HepG2 (cell line): ENCODE data around the gene MRI1. TPM values are rescaled to one million over a fixed set of nuclear protein-coding genes. Genes with fewer than 3 reads are reported as not detected.
A peak's percentile ranks its signal among the peaks of the same experiment; 100 is the strongest.

Experiments used
- ARNTL ChIP-seq: sonication (generic); formaldehyde crosslinking; IDR thresholded peaks from 2 replicates; pipeline ENCODE4 v1.4.0; 2020; ENCODE audit warnings: mild to moderate bottlenecking, missing genetic modification reagents
- ETV6 ChIP-seq: sonication (generic); formaldehyde crosslinking; conservative IDR thresholded peaks from 2 replicates; pipeline ENCODE4 v1.4.0; 2020; ENCODE audit warnings: missing genetic modification reagents
- FLYWCH1 ChIP-seq: sonication (generic); formaldehyde crosslinking; IDR thresholded peaks from 2 replicates; pipeline ENCODE4 v1.8.1; 2023; ENCODE audit warnings: mild to moderate bottlenecking, missing genetic modification reagents
- FOSL1 ChIP-seq: sonication (generic); formaldehyde crosslinking; IDR thresholded peaks from 2 replicates; pipeline ENCODE4 v1.9.0; 2021; ENCODE audit warnings: missing genetic modification reagents, borderline replicate concordance
- KDM6A ChIP-seq: IDR thresholded peaks from 2 replicates; pipeline ENCODE4 v1.6.1; 2016; ENCODE audit warnings: low read depth
- MAFG ChIP-seq: sonication (generic); formaldehyde crosslinking; IDR thresholded peaks from 2 replicates; pipeline ENCODE4 v1.5.1; 2020; ENCODE audit warnings: mild to moderate bottlenecking, missing genetic modification reagents
- MEF2D ChIP-seq: sonication (generic); formaldehyde crosslinking; IDR thresholded peaks from 2 replicates; pipeline ENCODE4 v1.5.1; 2020; ENCODE audit warnings: mild to moderate bottlenecking, missing genetic modification reagents
- POLR2G ChIP-seq: fragments of 200-400 bp; formaldehyde crosslinking; IDR thresholded peaks from 2 replicates; pipeline ENCODE4 v1.6.1; 2018; ENCODE audit warnings: mild to moderate bottlenecking, low read depth, low read length, moderate library complexity
- SMAD9 ChIP-seq: sonication (generic); formaldehyde crosslinking; IDR thresholded peaks from 2 replicates; pipeline ENCODE4 v1.5.1; 2020; ENCODE audit warnings: mild to moderate bottlenecking, missing genetic modification reagents
- U2AF2 ChIP-seq: fragments of 200-400 bp; formaldehyde crosslinking; IDR thresholded peaks from 2 replicates; pipeline ENCODE4 v1.6.1; 2017; ENCODE audit warnings: low read depth, mild to moderate bottlenecking, low read length
- YEATS4 ChIP-seq: sonication (generic); formaldehyde crosslinking; IDR thresholded peaks from 2 replicates; pipeline ENCODE4 v1.4.0; 2020; ENCODE audit warnings: missing genetic modification reagents, borderline replicate concordance
- ZC3H13 ChIP-seq: sonication (generic); formaldehyde crosslinking; IDR thresholded peaks from 2 replicates; pipeline ENCODE4 v1.8.1; 2023; ENCODE audit warnings: mild to moderate bottlenecking, missing genetic modification reagents, moderate library complexity
- ZFP91 ChIP-seq: sonication (generic); formaldehyde crosslinking; IDR thresholded peaks from 2 replicates; pipeline ENCODE4 v1.9.0; 2022; ENCODE audit warnings: missing genetic modification reagents, mild to moderate bottlenecking, borderline replicate concordance
- ZFY ChIP-seq: sonication (generic); formaldehyde crosslinking; IDR thresholded peaks from 2 replicates; pipeline ENCODE4 v1.4.0; 2020; ENCODE audit warnings: missing genetic modification reagents
- ZNF232 ChIP-seq: sonication (generic); formaldehyde crosslinking; IDR thresholded peaks from 2 replicates; pipeline ENCODE4 v1.4.0; 2020; ENCODE audit warnings: missing genetic modification reagents, borderline replicate concordance
- ZNF354B ChIP-seq: sonication (generic); formaldehyde crosslinking; IDR thresholded peaks from 2 replicates; pipeline ENCODE4 v1.8.0; 2022; ENCODE audit warnings: mild to moderate bottlenecking, missing genetic modification reagents
- ZNF556 ChIP-seq: sonication (generic); formaldehyde crosslinking; IDR thresholded peaks from 2 replicates; pipeline ENCODE4 v1.4.0; 2020; ENCODE audit warnings: mild to moderate bottlenecking, missing genetic modification reagents, borderline replicate concordance
- polyA plus RNA-seq, 8 experiments: library from polyadenylated mRNA; depleted of rRNA in 3 of 8; stranded (reverse) in 7 of 8; unstranded in 1 of 8; fragments of >200 nt; fragmentation: Illumina TruSeq in 4 of 8; extraction: Trizol in 4 of 8; gene quantifications; 2 replicates each; pipeline versions ENCODE4 v1.2.1 to v1.2.3, GENCODE V29; 2011 to 2016; ENCODE audit warnings: low read depth in 4 of 8, missing spikeins in 1 of 8, mixed read lengths in 1 of 8; ENCODE audit not compliant: insufficient read depth in 1 of 8
- total RNA-seq, 5 experiments: library from RNA; depleted of rRNA; stranded (reverse); fragments of >200 nt; fragmentation: Illumina TruSeq; extraction: Trizol; gene quantifications; 2 replicates each; pipeline ENCODE4 v1.2.3, GENCODE V29; 2016; ENCODE audit warnings: low read depth in 1 of 5
- TF ChIP-seq, protein P1 (sequence below): sonication (generic); formaldehyde crosslinking; IDR thresholded peaks from 2 replicates; pipeline ENCODE4; 2020; ENCODE audit warnings: missing genetic modification reagents, mild to moderate bottlenecking, borderline replicate concordance
- TF ChIP-seq, protein P2 (sequence below): sonication (generic); formaldehyde crosslinking; IDR thresholded peaks from 2 replicates; pipeline ENCODE4 v1.4.0; 2020; ENCODE audit warnings: missing genetic modification reagents

The MRI1 gene
- total and polyA plus RNA-seq, 2 of the 13 experiments (the other 11 are each of a cell fraction or from before 2014, with no cell fraction given) = 20.1 to 20.6 TPM

- TF ChIP-seq ZNF232 (CRISPR knock-in tag) (0 out of 2 replicates have a peak, but pooled peaks have one; percentile 4), FLYWCH1 (CRISPR knock-in tag) (no peak), ZC3H13 (CRISPR knock-in tag) (peak; percentile 7; the same call in 1 of the 2 replicates), MEF2D (CRISPR knock-in tag) (0 out of 2 replicates have a peak, but pooled peaks have one; percentile 20), ETV6 (CRISPR knock-in tag) (no peak), MAFG (CRISPR knock-in tag) (no peak), POLR2G (peak; percentile 76), U2AF2 (no peak), KDM6A (CRISPR knock-in tag) (no peak), ZNF556 (CRISPR knock-in tag) (no peak; the same call in 1 of the 2 replicates), ZFY (CRISPR knock-in tag) (peak; percentile 62), FOSL1 (CRISPR knock-in tag) (no peak), SMAD9 (CRISPR knock-in tag) (no peak), ARNTL (CRISPR knock-in tag) (peak; percentile 51; the same call in 1 of the 2 replicates), YEATS4 (CRISPR knock-in tag) (peak; percentile 43; the same call in 1 of the 2 replicates), ZFP91 (CRISPR knock-in tag) (no peak; the same call in 1 of the 2 replicates), ZNF354B (CRISPR knock-in tag) (no peak)
- TF ChIP-seq, protein P1, sequence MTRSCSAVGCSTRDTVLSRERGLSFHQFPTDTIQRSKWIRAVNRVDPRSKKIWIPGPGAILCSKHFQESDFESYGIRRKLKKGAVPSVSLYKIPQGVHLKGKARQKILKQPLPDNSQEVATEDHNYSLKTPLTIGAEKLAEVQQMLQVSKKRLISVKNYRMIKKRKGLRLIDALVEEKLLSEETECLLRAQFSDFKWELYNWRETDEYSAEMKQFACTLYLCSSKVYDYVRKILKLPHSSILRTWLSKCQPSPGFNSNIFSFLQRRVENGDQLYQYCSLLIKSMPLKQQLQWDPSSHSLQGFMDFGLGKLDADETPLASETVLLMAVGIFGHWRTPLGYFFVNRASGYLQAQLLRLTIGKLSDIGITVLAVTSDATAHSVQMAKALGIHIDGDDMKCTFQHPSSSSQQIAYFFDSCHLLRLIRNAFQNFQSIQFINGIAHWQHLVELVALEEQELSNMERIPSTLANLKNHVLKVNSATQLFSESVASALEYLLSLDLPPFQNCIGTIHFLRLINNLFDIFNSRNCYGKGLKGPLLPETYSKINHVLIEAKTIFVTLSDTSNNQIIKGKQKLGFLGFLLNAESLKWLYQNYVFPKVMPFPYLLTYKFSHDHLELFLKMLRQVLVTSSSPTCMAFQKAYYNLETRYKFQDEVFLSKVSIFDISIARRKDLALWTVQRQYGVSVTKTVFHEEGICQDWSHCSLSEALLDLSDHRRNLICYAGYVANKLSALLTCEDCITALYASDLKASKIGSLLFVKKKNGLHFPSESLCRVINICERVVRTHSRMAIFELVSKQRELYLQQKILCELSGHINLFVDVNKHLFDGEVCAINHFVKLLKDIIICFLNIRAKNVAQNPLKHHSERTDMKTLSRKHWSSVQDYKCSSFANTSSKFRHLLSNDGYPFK = peak; percentile 38; the same call in 1 of the 2 replicates
- TF ChIP-seq, protein P2, sequence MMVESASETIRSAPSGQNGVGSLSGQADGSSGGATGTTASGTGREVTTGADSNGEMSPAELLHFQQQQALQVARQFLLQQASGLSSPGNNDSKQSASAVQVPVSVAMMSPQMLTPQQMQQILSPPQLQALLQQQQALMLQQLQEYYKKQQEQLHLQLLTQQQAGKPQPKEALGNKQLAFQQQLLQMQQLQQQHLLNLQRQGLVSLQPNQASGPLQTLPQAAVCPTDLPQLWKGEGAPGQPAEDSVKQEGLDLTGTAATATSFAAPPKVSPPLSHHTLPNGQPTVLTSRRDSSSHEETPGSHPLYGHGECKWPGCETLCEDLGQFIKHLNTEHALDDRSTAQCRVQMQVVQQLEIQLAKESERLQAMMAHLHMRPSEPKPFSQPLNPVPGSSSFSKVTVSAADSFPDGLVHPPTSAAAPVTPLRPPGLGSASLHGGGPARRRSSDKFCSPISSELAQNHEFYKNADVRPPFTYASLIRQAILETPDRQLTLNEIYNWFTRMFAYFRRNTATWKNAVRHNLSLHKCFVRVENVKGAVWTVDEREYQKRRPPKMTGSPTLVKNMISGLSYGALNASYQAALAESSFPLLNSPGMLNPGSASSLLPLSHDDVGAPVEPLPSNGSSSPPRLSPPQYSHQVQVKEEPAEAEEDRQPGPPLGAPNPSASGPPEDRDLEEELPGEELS (CRISPR knock-in tag) = peak; percentile 22; the same call in 1 of the 2 replicates
Observed at GRCh38 chr19:13764101-13764807, at the start of gene MRI1 (continued).
